K562 (cell line): ENCODE measurements around the gene IL5. TPM values are rescaled to one million over a fixed set of nuclear protein-coding genes. Genes with fewer than 3 reads are reported as not detected.

Experiments used
- ATAC-seq: fragments of 200-7000 bp; cut with Tn5 transposase; 3 replicates; pipeline ENCODE4 v1.9.1; 2020; ENCODE audit warnings: moderate library complexity
- BruUV-seq: library from RNA; stranded (reverse); fragments of 400-500 nt; replicated peaks from 2 replicates; lab custom pipeline; 2021; lab: Mats Ljungman, UMichigan
- CTCF ChIA-PET: fragments of 300-600 bp; formaldehyde crosslinking; extraction: SDS; loops from one replicate; lab custom pipeline; 2021; ENCODE audit warnings: low intra/inter-chr PET ratio; lab: Yijun Ruan, JAX
- POLR2A ChIA-PET: fragments of 300-600, 350-650 bp; sonication (Branson Sonifier 250); formaldehyde crosslinking; extraction: SDS; loops from one replicate; lab custom pipeline; 2021; ENCODE audit warnings: antibody characterized with exemption, inconsistent platforms; lab: Yijun Ruan, JAX
- DNase-seq, 4 experiments: peaks; one replicate each; pipeline versions ENCODE4 v3.0.0 to v3.0.0-alpha.2; 2011 to 2018; ENCODE audit warnings: low spot score in 3 of 4, mixed read lengths in 3 of 4; ENCODE audit errors: extremely low read depth in 1 of 4
- FAIRE-seq: peaks from 2 replicates; lab custom pipeline; 2011; peaks lifted over from hg19 to GRCh38; lab: Jason Lieb, UNC
- H2AFZ ChIP-seq: 2 replicates; pipeline ENCODE4 v1.6.0; 2011; ENCODE audit warnings: low read depth, low read length, control low read depth, inconsistent platforms
- H3K27ac ChIP-seq: fragments of 200-600 bp; 3 replicates; pipeline ENCODE4 v1.8.0; 2011; ENCODE audit warnings: low read depth, mild to moderate bottlenecking, control low read depth, inconsistent platforms, low read length, moderate library complexity, mixed read lengths; ENCODE audit errors: extremely low read depth
- H3K27me3 ChIP-seq, 2 experiments: fragments of 300-600 bp in 1 of 2; 2 replicates in 1 of 2; 3 replicates in 1 of 2; pipeline versions ENCODE4 v1.6.0 to v1.8.0; 2011; ENCODE audit warnings: inconsistent platforms in 2 of 2, low read length in 2 of 2, mild to moderate bottlenecking in 1 of 2, mixed read lengths in 1 of 2, moderate library complexity in 1 of 2; ENCODE audit not compliant: control insufficient read depth in 2 of 2, insufficient read depth in 2 of 2
- H3K36me3 ChIP-seq: fragments of 300-600 bp; 3 replicates; pipeline ENCODE4 v1.8.0; 2011; ENCODE audit warnings: mild to moderate bottlenecking, low read length, inconsistent platforms; ENCODE audit not compliant: control insufficient read depth, insufficient read depth
- H3K4me1 ChIP-seq, 2 experiments: fragments of 200-600 bp in 1 of 2; replicated peaks in 1 of 2; 2 replicates in 1 of 2; 3 replicates in 1 of 2; pipeline versions ENCODE4 v1.5.1 to v1.8.0; 2011; ENCODE audit warnings: inconsistent platforms in 2 of 2, low read length in 2 of 2, mild to moderate bottlenecking in 1 of 2, mixed read lengths in 1 of 2, moderate library complexity in 1 of 2; ENCODE audit not compliant: control insufficient read depth in 2 of 2, insufficient read depth in 2 of 2
- H3K4me2 ChIP-seq: 2 replicates; pipeline ENCODE4 v1.6.1; 2011; ENCODE audit warnings: low read length, control low read depth, inconsistent platforms, mixed read lengths; ENCODE audit not compliant: insufficient read depth
- H3K4me3 ChIP-seq: fragments of 200-600 bp; sonication (generic), shearing (Covaris generic); 2 replicates; pipeline ENCODE4 v1.5.1; 2016; ENCODE audit warnings: control low read depth, inconsistent platforms
- H3K79me2 ChIP-seq: fragments of 200-600 bp; 3 replicates; pipeline ENCODE4 v1.8.0; 2011; ENCODE audit warnings: low read length, inconsistent platforms; ENCODE audit not compliant: control insufficient read depth, insufficient read depth
- H3K9ac ChIP-seq, 2 experiments: 2 replicates each; pipeline versions ENCODE4 v1.6.0 to v1.6.1; 2011; ENCODE audit warnings: low read depth in 2 of 2, low read length in 2 of 2, control low read depth in 1 of 2, inconsistent platforms in 1 of 2, mild to moderate bottlenecking in 1 of 2, mixed read lengths in 1 of 2; ENCODE audit not compliant: insufficient read depth in 1 of 2
- H3K9me1 ChIP-seq: one replicate; pipeline ENCODE4 v1.6.0; 2011; ENCODE audit warnings: inconsistent platforms, mild to moderate bottlenecking, low read length, moderate library complexity; ENCODE audit not compliant: control insufficient read depth, insufficient read depth
- H3K9me3 ChIP-seq: replicated peaks from 2 replicates; pipeline ENCODE4 v1.5.1; 2011; ENCODE audit warnings: low read depth, low read length, inconsistent platforms; ENCODE audit not compliant: control insufficient read depth, insufficient read depth
- H4K20me1 ChIP-seq: replicated peaks from 2 replicates; pipeline ENCODE4 v1.6.1; 2011; ENCODE audit warnings: low read length, inconsistent platforms, mixed read lengths; ENCODE audit not compliant: control insufficient read depth, insufficient read depth
- BCOR ChIP-seq: fragments of 450-650 bp; IDR thresholded peaks from 2 replicates; pipeline ENCODE4 v1.6.1; 2016
- FOXK2 ChIP-seq, 2 experiments: fragments of 450-650 bp; IDR thresholded peaks in 1 of 2; conservative IDR thresholded peaks in 1 of 2; 2 replicates each; pipeline ENCODE4 v1.6.1; 2016; ENCODE audit warnings: low read depth in 2 of 2, mild to moderate bottlenecking in 1 of 2
- HNRNPK ChIP-seq: fragments of 200-400 bp; formaldehyde crosslinking; IDR thresholded peaks from one replicate; pipeline ENCODE4 v1.6.1; 2018; ENCODE audit warnings: mild to moderate bottlenecking, low read depth, low read length; ENCODE audit not compliant: poor library complexity, severe bottlenecking
- MNT ChIP-seq, 2 experiments: fragments of 450-650 bp; conservative IDR thresholded peaks; 2 replicates each; pipeline ENCODE4 v1.6.1; 2017; ENCODE audit warnings: mild to moderate bottlenecking in 2 of 2, moderate library complexity in 2 of 2
- MYC ChIP-seq, 2 experiments: fragments of 250-450 bp in 1 of 2; sonication (Bioruptor Pico) in 1 of 2; IDR thresholded peaks; 2 replicates each; pipeline versions ENCODE4 v1.5.1 to v1.6.1; 2012 to 2021; ENCODE audit warnings: low read depth in 2 of 2, borderline replicate concordance in 1 of 2, improper control_type of control experiment in 1 of 2, low read length in 1 of 2, mild to moderate bottlenecking in 1 of 2, moderate library complexity in 1 of 2
- PML ChIP-seq: IDR thresholded peaks from 2 replicates; pipeline ENCODE4 v1.6.1; 2012; ENCODE audit warnings: low read length, inconsistent platforms
- POLR2A ChIP-seq: fragments of 450-650 bp; conservative IDR thresholded peaks from 2 replicates; pipeline ENCODE4 v1.6.1; 2016
- RBFOX2 ChIP-seq: fragments of 200-400 bp; formaldehyde crosslinking; IDR thresholded peaks from 2 replicates; pipeline ENCODE4 v1.6.1; 2017; ENCODE audit warnings: low read depth, mild to moderate bottlenecking, low read length, moderate library complexity
- TAF1 ChIP-seq: IDR thresholded peaks from 2 replicates; pipeline ENCODE4 v1.6.1; 2011; ENCODE audit warnings: mild to moderate bottlenecking, low read length, moderate library complexity; ENCODE audit not compliant: insufficient read depth, control insufficient read depth, severe bottlenecking; ENCODE audit errors: extremely low read depth
- ZFX ChIP-seq: sonication (generic); formaldehyde crosslinking; IDR thresholded peaks from 2 replicates; pipeline ENCODE4 v1.8.0; 2022; ENCODE audit warnings: mild to moderate bottlenecking, missing genetic modification reagents, moderate library complexity
- ZNF507 ChIP-seq: conservative IDR thresholded peaks from 2 replicates; pipeline ENCODE4 v1.6.1; 2017; ENCODE audit warnings: missing genetic modification characterization, missing compliant biosample characterization
- ZNF589 ChIP-seq: fragments of 200-800 bp; sonication (Bioruptor generic); IDR thresholded peaks from 2 replicates; pipeline ENCODE4 v1.6.1; 2016; ENCODE audit warnings: low read depth, missing genetic modification characterization, missing compliant biosample characterization
- WGBS: fragments of 100-300 bp; shearing (Covaris generic); methylation state at CpG from one replicate; pipeline ENCODE4 v1.1.6; 2016; ENCODE audit warnings: low coverage, mixed read lengths; ENCODE audit not compliant: insufficient coverage; ENCODE audit errors: missing lambda C conversion rate; 5-methylcytosine and 5-hydroxymethylcytosine counted together
- in situ Hi-C: fragments of 300-500 bp; cut with MboI; formaldehyde crosslinking; loops from 4 replicates; pipeline ENCODE4 v1.15.0; 2018; ENCODE audit warnings: inconsistent platforms, mixed read lengths
- intact Hi-C: fragments of 100-400 bp; cut with micrococcal nuclease; formaldehyde crosslinking; loops from 2 replicates; pipeline ENCODE4 v1.14.2; 2022
- polyA plus RNA-seq, 8 experiments: library from polyadenylated mRNA; depleted of rRNA in 4 of 8; stranded (reverse) in 5 of 8; unstranded in 3 of 8; fragments of >200 nt; fragmentation: Nextera tagmentation in 2 of 8; fragmentation: Illumina TruSeq in 1 of 8; extraction: Ambion mirVana in 2 of 8; extraction: Trizol in 1 of 8; gene quantifications; 2 replicates each; pipeline versions ENCODE4 v1.2.1 to v1.2.3, GENCODE V29; 2011 to 2014; ENCODE audit warnings: inconsistent platforms in 1 of 8, missing spikeins in 1 of 8
- total RNA-seq, 7 experiments: library from RNA; depleted of rRNA in 6 of 7; stranded (reverse); fragments of >200 nt in 6 of 7; fragmentation: Illumina TruSeq in 2 of 7; extraction: Trizol in 2 of 7; gene quantifications; 2 replicates each; pipeline versions ENCODE4 v1.2.1 to v1.2.3, GENCODE V29; 2011 to 2021; ENCODE audit warnings: low replicate concordance in 1 of 7
- TF ChIP-seq, protein P1 (sequence below): sonication (generic); formaldehyde crosslinking; IDR thresholded peaks from 2 replicates; pipeline ENCODE4 v1.8.0; 2022; ENCODE audit warnings: mild to moderate bottlenecking, missing genetic modification reagents, borderline replicate concordance
- TF ChIP-seq, protein P2 (sequence below): fragments of 250-450 bp; sonication (Bioruptor Pico); IDR thresholded peaks from 2 replicates; pipeline ENCODE4 v1.4.0; 2020; ENCODE audit warnings: mild to moderate bottlenecking

Gene IL5
- total and polyA plus RNA-seq, 9 of the 15 experiments (the other 6 are each of a cell fraction or from before 2014, with no cell fraction given): 0.44 TPM; not detected in 8

- FAIRE-seq (peak; percentile 54), DNase-seq (peak; percentile 86 to 91 (median 88)), ATAC-seq (peak; percentile 81)
- CTCF ChIA-PET: interaction anchor here (0.6 to 1.7 kb wide), 2 partner anchors 83 to 112 kb away, joined by 4 to 5 read pairs; no protein-coding TSS in a partner anchor
- Histone ChIP-seq H2AFZ (peak overlapping the region; percentile 76), H3K9me1 (no peaks in the 10 kb centered on the region), H3K27me3 (no peaks in the 10 kb centered on the region), H3K79me2 (no peaks in the 10 kb centered on the region), H3K9ac (peak overlapping the region; percentile 51 to 88), H3K4me1 (peaks cover 45 to 58% of the 10 kb centered on the region in 2 experiments), H3K36me3 (no peaks in the 10 kb centered on the region), H3K9me3 (no peaks in the 10 kb centered on the region), H3K27ac (peak overlapping the region; percentile 87), H4K20me1 (no peaks in the 10 kb centered on the region), H3K4me2 (peak overlapping the region; percentile 90), H3K4me3 (peak overlapping the region; percentile 72)
- WGBS: 3% methylated on average over 44 of the region's 62 CpGs
- intact Hi-C loops (loop anchor here (1.0 to 2.0 kb wide), 4 partner anchors 78 to 426 kb away; no protein-coding TSS in a partner anchor), in situ Hi-C loops (loop anchor here (5.0 to 10.0 kb wide), 3 partner anchors 112 to 430 kb away; no protein-coding TSS in a partner anchor)
- POLR2A ChIA-PET: interaction anchor here (0.6 to 2.7 kb wide), 12 partner anchors 9 to 1332 kb away, joined by 3 to 17 read pairs (median 4); partner anchors contain the start of genes HINT1, SLC22A4 and SLC22A5
- BruUV-seq: no TSS peak
- TF ChIP-seq MYC (IDR thresholded peaks at IDR 0.05; ENCODE audit: low read depth, low read length) (peak; percentile 52), MYC (CRISPR knock-in tag; IDR thresholded peaks at IDR 0.05; ENCODE audit: borderline replicate concordance, low read depth) (no peak; the same call in 1 of the 2 replicates), BCOR (peak; percentile 71; the same call in 1 of the 2 replicates), POLR2A (peak; percentile 46), ZFX (CRISPR knock-in tag) (peak; percentile 86), ZNF589 (CRISPR knock-in tag) (peak; percentile 44; the same call in 1 of the 2 replicates), PML (peak; percentile 3; the same call in 1 of the 2 replicates), FOXK2 (conservative IDR thresholded peaks at IDR 0.05 in 1 of 2, IDR thresholded peaks at IDR 0.05 in 1 of 2; ENCODE audit: low read depth in 2 of 2) (peak; percentile 39 to 50; a peak in 2 of 4 replicates), MNT (conservative IDR thresholded peaks at IDR 0.05) (peak in 1 of 2 experiments; percentile 58; a peak in 1 of 4 replicates), TAF1 (peak; percentile 13), ZNF507 (tag) (no peak), RBFOX2 (peak; percentile 83), HNRNPK (peak; percentile 47)
- TF ChIP-seq, protein P1, sequence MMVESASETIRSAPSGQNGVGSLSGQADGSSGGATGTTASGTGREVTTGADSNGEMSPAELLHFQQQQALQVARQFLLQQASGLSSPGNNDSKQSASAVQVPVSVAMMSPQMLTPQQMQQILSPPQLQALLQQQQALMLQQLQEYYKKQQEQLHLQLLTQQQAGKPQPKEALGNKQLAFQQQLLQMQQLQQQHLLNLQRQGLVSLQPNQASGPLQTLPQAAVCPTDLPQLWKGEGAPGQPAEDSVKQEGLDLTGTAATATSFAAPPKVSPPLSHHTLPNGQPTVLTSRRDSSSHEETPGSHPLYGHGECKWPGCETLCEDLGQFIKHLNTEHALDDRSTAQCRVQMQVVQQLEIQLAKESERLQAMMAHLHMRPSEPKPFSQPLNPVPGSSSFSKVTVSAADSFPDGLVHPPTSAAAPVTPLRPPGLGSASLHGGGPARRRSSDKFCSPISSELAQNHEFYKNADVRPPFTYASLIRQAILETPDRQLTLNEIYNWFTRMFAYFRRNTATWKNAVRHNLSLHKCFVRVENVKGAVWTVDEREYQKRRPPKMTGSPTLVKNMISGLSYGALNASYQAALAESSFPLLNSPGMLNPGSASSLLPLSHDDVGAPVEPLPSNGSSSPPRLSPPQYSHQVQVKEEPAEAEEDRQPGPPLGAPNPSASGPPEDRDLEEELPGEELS (CRISPR knock-in tag): peak; percentile 56; the same call in 1 of the 2 replicates
- TF ChIP-seq, protein P2, sequence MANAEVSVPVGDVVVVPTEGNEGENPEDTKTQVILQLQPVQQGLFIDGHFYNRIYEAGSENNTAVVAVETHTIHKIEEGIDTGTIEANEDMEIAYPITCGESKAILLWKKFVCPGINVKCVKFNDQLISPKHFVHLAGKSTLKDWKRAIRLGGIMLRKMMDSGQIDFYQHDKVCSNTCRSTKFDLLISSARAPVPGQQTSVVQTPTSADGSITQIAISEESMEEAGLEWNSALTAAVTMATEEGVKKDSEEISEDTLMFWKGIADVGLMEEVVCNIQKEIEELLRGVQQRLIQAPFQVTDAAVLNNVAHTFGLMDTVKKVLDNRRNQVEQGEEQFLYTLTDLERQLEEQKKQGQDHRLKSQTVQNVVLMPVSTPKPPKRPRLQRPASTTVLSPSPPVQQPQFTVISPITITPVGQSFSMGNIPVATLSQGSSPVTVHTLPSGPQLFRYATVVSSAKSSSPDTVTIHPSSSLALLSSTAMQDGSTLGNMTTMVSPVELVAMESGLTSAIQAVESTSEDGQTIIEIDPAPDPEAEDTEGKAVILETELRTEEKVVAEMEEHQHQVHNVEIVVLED (CRISPR knock-in tag): no peak
Observed at GRCh38 chr5:132496631-132497487, 46.5 kb downstream of the IL5 start.
